NCI-H2107 (cell line): ENCODE data around the gene MTR.
A peak's percentile ranks its signal among the peaks of the same experiment; 100 is the strongest.

Experiments used
- DNase-seq: peaks from one replicate; lab custom pipeline; 2025; lab: John Stamatoyannopoulos, UW

The MTR gene

DNA sequence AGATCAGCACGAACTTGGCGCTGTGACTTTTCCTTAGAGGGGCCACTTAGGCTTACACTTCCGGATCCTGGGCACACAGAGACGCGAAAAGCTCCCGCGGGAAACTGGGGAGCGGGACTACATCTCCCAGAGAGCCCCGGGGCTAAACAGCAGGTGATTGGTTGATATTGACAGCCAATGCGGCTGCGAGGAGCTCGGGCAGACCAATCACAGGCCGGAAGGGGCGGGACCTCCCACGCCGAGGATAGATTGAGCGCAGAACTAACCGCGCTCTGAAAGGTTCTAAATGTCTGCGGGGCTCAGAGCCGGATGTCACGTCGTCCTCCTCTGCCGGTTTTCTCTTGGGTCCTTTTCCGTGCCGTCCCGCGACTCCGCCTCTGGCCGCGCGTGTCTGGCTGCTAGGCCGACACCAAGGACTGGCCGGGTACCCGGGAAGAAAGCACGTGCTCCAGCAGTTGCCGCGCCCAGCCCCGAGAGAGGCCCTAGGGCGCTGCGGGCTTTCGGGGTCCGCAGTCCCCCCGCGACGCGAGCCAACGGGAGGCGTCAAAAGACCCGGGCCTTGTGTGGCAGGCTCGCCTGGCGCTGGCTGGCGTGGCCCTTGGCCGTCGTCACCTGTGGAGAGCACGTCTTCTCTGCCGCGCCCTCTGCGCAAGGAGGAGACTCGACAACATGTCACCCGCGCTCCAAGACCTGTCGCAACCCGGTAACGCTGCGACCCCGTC is at the start of gene MTR:
Gene MTR (plus strand): TSS at position 258 of the 722 bp plus-strand sequence. CDS start 412 bp downstream, at position 670.
- peak; percentile 98 for DNase-seq

DNA sequence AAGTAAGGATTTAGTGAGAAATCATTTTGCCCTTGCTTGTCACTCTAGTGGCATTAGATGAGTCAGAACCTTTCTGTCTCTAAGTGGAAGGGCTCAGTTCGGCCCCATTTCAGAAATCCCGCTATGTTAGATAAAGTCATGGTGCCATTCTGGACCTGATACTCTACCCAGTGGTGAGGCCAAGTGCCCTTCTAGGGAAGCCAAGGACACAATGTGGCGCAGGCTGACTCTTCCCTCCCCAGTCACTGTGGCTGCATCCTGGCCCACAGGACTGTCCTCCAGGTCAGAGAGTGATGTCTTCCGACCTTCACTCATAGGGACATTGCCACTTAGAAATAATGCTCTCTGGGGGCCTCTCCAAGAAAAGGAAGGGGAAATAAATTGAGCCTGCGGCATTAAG is 48.3 kb upstream of the MTR start:
- no peak for DNase-seq

DNA sequence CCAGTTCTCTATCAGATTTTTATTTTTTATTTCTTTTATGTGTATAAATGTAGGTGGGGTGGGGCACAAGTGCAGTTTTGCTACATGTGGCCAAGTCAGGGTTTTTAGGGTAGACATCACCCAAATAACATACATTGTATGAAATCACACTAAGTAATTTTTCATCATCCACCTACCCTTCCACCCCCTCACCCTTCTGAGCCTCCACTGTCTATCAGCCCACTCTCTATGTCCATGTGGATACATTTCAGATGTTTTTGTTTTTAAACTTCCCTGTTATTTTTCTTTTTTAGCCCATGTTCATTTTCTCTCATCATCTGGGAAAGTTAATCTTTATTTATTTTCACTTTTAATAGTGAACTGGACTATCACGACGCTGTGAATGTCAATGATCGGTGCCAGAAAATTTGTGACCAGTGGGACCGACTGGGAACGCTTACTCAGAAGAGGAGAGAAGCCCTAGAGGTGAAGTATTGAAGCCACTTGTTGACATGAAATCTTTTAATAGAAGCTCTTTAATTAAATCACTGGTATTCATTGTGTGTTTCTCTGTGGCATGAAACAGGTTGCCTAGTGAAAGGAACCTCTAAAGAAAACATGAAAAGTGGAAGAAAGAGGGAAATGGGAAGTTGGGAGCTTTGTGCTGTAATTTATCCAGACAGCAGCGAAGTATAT is 47.6 kb upstream of the MTR start:
- DNase-seq, result no peak

DNA sequence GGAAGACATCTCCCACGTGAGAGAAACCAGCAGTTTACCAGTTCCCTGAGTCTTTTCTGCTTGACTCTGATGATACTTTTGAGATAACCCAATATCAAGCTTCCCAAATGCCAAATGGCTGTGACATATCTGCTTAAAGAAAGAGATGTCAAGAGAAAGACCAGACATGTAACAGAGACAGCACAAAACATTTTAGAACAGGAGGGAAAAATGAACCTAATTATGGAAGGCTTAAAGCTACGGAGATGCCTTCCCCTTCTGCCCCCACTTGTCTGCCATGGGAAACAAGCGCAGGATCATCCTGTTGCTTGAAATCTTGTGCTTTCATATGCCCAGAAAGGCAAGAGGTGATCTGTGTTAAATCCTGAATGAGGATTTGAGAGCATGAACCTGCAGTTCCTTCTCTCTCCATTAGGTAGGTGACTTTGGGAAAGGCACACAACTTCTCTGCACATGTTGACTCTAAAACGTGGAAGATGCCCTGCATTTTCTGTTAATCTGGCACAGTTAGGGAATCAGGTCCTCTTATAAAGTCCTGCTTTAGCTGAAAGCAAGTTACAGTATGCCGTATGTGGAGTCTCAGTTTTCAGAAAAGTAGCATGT is 46.7 kb upstream of the MTR start:
- no peak for DNase-seq

DNA sequence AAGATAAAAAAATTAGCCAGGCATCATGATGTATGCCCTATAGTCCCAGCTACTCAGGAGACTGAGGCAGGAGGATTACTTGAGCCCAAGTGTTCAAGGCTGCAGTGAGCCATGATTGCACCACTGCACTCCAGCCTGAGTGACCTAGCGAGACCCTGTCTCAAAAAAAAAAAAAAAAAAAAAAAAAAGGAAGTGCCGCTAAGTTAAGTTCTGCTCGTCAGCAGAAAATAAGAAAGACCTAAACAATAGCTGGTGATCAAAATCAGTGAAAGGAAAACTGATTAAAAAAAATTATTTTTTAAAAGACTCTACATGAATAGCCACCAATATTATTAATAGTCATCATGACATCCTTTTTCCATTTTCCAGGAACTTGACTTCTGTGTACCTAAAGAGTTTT is 44.2 kb upstream of the MTR start:
- DNase-seq, result no peak

DNA sequence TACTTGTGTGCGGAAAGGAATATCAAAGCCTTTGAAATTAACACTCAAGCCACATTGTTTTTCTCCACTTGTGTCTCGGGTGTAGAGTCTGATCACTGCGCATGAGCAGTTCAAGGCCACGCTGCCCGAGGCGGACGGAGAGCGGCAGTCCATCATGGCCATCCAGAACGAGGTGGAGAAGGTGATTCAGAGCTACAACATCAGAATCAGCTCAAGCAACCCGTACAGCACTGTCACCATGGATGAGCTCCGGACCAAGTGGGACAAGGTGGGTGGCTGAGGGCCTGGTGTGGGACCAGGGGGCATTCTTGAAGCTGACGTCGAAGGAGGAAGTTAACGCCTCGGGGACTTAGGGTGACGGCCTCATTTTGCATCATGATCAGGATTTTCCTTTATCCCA is 43.7 kb upstream of the MTR start:
- no peak for DNase-seq

DNA sequence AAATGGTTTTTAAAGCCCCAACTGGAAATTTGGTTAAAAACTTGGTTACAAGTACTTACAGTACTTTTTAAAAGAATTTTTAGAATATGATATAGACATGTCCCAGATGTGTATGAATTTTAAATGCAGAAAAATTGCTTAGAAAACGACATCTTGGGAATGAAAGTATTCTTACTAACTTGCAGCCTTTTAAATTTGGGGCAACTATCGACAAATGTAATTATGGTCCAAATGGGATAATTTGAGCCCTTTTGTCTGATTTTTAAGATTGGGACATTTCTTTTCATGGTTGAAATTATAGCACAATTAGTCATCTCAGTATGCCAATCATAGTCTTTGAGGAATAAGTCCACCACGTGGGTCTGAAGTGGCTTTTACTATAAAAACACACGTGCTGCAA is 43.2 kb upstream of the MTR start:
- DNase-seq, result no peak

DNA sequence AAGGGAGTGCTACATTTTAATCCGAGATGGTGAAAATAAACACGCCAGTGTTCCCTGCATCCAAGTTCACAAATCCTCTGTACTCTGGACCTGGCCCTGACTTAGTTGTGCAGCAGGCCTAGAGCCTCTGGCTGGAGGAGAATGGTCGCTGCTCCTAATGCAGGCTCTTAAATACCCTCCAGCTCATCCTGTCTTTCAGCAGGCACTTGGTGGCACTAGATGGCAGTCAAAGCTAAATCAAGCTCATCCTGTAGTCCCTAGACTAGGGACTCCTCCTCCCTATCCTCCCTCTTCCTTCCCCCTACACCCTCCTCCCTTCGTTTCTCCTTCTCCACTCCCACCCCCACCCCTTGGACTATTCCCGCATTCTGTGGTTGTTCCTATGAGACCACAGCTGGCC is 41.6 kb upstream of the MTR start:
- DNase-seq, result no peak

DNA sequence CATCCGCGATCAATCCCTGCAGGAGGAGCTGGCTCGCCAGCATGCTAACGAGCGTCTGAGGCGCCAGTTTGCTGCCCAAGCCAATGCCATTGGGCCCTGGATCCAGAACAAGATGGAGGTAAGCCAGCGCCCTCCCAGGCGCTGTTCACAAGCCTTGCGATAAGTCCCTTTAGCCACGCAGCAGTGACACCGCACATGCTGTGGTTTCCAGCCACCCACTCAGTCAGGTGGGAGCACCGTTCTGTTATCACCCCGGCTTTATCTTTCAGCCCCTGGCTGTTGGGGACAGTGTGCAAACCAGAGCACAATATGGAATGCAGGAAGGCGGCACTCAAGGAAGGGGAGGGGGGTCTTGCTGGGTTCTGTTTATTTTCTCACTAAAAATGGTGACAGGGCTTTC is 41.1 kb upstream of the MTR start:
- no peak for DNase-seq

DNA sequence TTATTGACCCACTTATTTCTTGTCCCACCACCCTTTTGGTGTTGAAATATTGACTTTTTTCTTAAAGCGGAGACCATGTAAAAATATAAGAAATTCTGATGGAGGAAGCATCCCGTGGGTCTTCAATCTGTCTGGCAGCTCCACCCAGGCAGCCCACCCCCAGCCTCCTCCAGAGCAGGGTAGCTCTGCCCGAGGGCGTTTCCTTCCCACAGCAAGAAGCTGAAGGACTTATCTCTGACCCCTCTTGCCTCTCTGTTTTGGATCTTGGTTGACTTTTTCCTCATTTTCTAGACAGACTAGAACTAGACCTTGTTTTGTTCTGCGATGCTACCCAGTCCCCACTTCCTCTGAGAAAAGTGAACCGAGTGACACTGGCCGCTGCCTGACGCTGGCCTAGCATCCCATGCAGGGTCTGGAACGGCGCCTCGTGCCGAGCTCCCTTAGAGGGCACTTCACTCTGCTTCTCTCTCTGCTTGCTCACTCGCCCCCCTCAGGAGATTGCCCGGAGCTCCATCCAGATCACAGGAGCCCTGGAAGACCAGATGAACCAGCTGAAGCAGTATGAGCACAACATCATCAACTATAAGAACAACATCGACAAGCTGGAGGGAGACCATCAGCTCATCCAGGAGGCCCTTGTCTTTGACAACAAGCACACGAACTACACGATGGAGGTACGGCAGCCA is 40.4 kb upstream of the MTR start:
- DNase-seq, result no peak

DNA sequence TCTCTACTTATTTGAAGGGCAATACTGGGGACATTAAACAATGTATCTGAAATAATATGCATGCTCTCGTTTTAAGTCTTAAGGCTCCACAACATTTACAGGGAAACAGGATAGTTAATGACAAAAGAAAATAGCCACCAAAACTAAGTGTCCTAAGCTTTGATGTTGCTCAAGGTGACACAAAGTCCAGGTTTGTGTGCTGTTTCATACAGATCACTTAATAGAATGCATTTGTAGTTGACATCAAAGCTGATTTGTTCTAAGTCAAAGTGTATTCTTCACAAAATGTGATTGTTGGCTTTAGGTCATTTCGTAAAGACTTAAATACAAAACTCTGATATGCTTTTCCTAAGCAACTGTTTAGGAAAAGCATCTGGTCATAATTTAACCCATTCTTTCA is 37.5 kb upstream of the MTR start:
- no peak for DNase-seq

DNA sequence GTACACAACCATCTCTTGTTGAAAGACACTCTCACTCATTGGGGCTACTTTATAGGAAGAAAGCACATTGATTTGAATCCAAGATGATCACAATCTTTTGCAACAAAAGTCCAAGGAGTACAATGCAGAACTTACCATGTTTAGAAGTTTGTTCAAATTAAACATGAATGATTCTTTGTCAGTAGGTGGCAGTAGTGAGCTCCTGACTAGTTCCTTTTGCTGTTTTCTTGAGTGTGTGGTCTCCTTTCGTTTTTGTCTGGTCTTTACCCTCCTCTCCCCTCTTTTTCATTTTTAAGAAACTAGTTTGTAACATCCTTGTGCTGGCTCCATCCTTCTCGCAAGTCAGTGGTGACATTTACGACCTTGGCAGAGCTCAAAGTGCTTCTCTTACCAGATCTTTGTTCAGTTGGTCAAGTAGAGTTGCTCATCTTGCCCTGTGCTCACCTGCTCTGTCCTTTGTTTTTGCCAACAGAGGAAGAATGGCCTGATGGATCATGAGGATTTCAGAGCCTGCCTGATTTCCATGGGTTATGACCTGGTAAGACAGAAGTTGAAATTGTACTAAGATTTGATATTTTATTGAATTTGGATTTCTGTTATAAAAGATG is 35.7 kb upstream of the MTR start:
- DNase-seq, result peak; percentile 25

DNA sequence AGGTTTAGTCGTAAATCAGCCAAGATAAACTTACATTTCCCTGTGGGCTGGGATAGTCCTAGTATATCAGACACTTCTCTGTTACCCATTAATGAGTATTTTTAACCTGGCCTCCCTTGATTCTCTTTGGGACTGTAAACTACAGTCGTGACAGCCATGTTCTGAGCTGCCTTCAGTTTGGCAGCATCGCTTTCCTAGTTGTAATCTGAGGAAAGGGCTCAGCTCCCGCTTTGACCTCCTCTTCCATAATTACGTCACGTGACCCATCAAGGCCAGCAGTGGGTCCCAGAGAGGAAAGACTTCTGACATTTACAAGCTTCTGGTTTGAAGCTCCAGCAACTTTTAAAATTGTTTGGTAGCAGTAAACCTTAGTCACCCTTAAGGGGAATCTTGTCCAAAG is 34.6 kb upstream of the MTR start:
- DNase-seq, result no peak

DNA sequence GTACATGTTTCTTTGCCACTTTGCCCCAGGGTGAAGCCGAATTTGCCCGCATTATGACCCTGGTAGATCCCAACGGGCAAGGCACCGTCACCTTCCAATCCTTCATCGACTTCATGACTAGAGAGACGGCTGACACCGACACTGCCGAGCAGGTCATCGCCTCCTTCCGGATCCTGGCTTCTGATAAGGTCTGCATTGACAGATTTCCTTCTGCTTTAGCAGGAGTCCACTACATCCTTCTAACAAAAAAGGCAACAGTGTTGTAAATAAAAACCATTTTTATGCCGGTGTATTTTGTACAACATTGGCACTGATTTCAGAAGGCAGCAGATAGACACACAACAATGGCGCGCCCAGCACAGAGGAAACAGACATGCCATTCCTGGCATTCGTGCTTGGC is 34.1 kb upstream of the MTR start:
- no peak for DNase-seq

DNA sequence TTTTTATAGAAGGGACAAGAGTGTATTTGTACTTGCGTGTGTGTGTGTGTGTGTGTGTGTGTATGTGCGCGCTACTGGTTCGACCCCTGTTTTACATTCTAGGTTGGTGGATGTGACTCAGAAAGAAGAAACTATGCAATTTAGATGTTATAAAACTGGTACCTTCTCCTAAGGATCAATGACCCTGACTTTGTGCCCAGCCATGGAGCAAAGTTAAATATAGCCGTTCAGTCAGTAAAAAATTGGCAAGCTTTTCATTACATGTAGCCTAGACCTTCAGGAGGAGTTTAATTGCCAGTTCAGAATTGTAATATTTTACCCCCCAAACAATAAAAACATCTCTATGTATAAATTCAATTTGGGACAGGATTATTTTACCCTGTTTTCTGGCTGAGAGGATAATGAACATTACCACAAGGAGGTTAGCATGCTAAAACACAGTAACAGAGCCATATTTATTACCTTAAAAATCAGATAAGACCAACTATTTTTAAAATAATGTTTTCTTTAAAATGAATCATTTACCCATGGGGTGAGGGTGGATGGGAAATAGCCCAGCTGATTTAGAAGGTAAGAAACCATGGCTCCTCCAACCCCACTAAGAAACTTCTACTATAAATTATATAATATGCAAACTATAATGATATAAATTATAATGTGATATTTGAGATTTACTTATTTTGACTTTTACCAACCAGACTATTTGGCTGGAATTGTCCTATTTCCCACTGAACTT is 33.5 kb upstream of the MTR start:
- no peak for DNase-seq

DNA sequence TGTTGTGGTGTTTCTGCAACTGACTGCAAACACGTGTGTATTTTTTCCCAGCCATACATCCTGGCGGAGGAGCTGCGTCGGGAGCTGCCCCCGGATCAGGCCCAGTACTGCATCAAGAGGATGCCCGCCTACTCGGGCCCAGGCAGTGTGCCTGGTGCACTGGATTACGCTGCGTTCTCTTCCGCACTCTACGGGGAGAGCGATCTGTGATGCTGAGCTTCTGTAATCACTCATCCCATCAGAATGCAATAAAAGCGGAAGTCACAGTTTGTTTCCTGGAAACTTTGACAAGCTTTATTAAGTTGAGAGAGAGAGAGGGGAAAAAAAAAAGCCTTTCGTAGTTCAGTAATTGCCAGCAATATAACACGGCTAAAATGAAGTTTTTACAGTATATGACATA is 32.7 kb upstream of the MTR start:
- no peak for DNase-seq

DNA sequence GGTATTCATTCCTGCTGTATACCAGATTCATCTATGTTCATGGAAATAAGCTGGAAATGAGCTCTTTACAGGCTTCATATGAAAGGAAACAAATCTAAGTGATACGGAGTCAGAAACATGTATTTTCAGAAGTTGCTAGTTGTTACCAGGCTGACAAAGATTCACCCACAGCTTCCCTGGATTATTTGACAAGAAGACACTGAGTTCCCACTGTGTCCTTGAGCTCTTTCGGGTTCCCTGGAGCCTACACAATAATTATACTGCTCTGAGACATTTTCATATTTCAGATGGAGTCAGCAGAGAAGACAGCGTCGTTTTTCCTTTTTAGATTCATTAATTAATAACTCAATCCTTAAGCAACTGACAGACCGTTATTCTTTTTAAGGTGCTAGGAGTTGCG is 29.3 kb upstream of the MTR start:
- DNase-seq, result no peak

DNA sequence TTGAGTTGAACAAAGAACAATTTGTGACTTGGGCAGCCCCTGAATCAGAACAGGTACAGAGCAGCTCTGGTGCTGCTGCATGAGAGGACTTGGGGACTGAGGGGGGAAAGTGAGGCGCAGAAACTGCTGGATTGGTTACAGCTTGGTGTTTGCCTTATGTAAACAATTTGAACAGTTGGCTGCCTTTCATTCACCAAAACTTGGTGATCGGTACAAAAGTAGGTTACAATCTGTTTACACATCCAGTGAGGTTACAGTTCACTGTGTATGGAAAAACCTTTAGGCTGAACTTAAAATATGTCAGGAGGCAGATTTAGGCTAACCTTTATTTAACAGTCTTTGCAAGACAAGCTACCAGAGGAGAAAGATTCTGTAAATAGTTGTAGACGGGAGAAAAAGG is 28.6 kb upstream of the MTR start:
- no peak for DNase-seq

DNA sequence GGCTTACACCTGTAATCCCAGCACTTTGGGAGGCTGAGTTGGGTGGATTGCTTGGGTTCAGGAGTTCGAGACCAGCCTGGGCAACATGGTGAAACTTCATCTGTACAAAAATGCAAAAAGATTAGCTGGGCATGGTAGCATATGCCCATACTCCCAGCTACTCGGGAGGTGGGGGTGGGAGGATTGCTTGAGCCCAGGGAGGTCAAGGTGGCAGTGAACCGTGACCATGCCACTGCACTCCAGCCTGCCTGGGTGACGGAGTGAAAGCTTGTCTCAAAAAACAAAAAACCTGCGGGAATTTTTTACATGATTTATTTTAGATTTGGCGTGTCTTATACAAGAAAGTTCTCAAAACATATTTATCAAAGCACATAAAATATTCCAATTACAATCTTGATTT is 27.8 kb upstream of the MTR start:
- no peak for DNase-seq

DNA sequence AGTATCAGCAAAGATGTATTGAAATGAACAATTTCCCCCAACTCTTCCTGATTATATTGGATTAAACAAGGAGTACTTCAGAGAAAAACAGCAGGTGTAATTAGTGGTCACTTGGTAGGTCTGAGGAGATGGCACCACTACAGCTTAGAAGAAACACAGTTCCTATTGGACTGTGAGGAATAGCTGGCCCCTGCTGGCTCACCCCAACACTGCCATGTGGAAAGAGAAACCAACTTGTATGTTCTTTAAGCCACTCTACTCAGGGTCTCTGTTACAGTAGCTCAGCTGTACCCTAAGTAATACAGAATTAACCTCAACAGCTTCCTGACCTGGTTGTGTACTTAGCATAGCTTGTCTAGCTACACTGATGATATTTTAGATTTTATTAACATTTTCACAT is 26.5 kb upstream of the MTR start:
- no peak for DNase-seq

DNA sequence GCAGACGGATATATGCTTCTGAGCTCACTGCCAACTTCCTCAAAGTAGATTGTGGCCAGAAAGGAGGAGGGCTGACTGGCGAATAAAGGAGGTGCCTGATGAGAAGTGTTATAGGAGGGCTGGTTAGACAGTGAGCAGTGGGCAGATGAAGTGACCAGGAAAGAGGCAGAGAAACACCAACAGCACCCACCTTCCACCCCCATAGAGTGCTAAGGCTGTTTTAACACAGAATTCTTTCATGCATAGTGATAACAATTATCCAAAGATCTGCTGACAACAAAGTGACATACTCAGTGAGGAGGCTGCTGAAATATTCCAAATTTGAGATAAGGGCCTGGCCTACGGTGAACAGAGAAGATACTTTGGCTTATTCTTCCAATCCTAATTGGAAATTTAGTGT is 21.2 kb upstream of the MTR start:
- no peak for DNase-seq

DNA sequence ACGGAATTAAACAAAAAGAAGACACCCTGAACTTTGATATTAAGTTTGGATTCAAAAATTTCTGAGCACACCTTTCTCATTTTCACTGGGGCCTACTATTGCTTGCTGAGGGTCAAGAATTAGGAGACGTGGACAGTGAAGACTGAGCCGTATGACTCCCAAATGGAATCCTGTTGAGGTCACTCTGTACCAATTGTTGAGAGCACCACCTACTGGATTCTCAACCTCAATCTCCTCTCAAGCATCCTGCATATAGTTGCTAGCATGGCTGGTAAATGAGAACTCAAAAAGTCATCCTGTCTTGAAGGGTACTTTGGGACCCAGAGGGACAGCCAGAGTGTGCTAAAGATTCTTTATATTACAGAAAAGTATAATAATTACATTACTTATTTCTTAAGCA is 20.2 kb upstream of the MTR start:
- no peak for DNase-seq
